IMR-90 (cell line): ENCODE data around the gene ACYP2. TPM values are rescaled to one million over a fixed set of nuclear protein-coding genes. Genes with fewer than 3 reads are reported as not detected.

Experiments used
- ATAC-seq: fragments of 200-7000 bp; cut with Tn5 transposase; 2 replicates; pipeline ENCODE4 v1.9.1; 2020; ENCODE audit warnings: low read depth, mild to moderate bottlenecking, moderate library complexity
- BruUV-seq: library from RNA; stranded (reverse); fragments of 400-500 nt; replicated peaks from 2 replicates; lab custom pipeline; 2021; lab: Mats Ljungman, UMichigan
- CTCF ChIA-PET: fragments of 300-600 bp; formaldehyde crosslinking; extraction: SDS; loops from one replicate; lab custom pipeline; 2021; ENCODE audit warnings: antibody characterized with exemption; lab: Yijun Ruan, JAX
- POLR2A ChIA-PET: fragments of 300-600 bp; sonication (Branson Sonifier 250); formaldehyde crosslinking; loops from one replicate; lab custom pipeline; 2022; ENCODE audit warnings: antibody characterized with exemption; ENCODE audit not compliant: unreplicated experiment; lab: Charles Lee
- DNase-seq: peaks from one replicate; pipeline ENCODE4 v3.0.0; 2013
- H2AFZ ChIP-seq: replicated peaks from 2 replicates; pipeline ENCODE3; 2013; ENCODE audit warnings: low read length, mild to moderate bottlenecking; ENCODE audit not compliant: poor library complexity
- H2AK5ac ChIP-seq: 2 replicates; pipeline ENCODE4 v1.6.1; 2013; ENCODE audit warnings: low read depth, low read length, inconsistent platforms
- H2AK9ac ChIP-seq: replicated peaks from 2 replicates; pipeline ENCODE3; 2013; ENCODE audit warnings: mild to moderate bottlenecking, low read depth, low read length, moderate library complexity; ENCODE audit not compliant: poor library complexity
- H2BK120ac ChIP-seq: 2 replicates; pipeline ENCODE4 v1.6.1; 2013; ENCODE audit warnings: low read depth, low read length, inconsistent platforms
- H2BK15ac ChIP-seq: 3 replicates; pipeline ENCODE4 v1.6.1; 2013; ENCODE audit warnings: low read depth, low read length, inconsistent platforms
- H2BK20ac ChIP-seq: 2 replicates; pipeline ENCODE4 v1.6.1; 2013; ENCODE audit warnings: low read depth, mild to moderate bottlenecking, inconsistent platforms, low read length, moderate library complexity
- H2BK5ac ChIP-seq: 2 replicates; pipeline ENCODE4 v1.6.1; 2013; ENCODE audit warnings: mild to moderate bottlenecking, low read depth, low read length, inconsistent platforms; ENCODE audit not compliant: poor library complexity, severe bottlenecking
- H3K14ac ChIP-seq: replicated peaks from 2 replicates; pipeline ENCODE4 v1.6.1; 2013; ENCODE audit warnings: low read depth, low read length, inconsistent platforms
- H3K18ac ChIP-seq: 2 replicates; pipeline ENCODE4 v1.6.1; 2013; ENCODE audit warnings: low read depth, low read length, control low read depth
- H3K23ac ChIP-seq: 2 replicates; pipeline ENCODE4 v1.6.1; 2013; ENCODE audit warnings: low read depth, low read length, inconsistent platforms
- H3K27ac ChIP-seq: 2 replicates; pipeline ENCODE4 v1.5.1; 2013; ENCODE audit warnings: mild to moderate bottlenecking, control low read depth, low read length; ENCODE audit not compliant: insufficient read depth
- H3K27me3 ChIP-seq: 2 replicates; pipeline ENCODE4 v1.6.1; 2013; ENCODE audit warnings: low read length; ENCODE audit not compliant: control insufficient read depth, insufficient read depth
- H3K36me3 ChIP-seq: 2 replicates; pipeline ENCODE4 v1.6.1; 2013; ENCODE audit warnings: low read length, mixed read lengths; ENCODE audit not compliant: control insufficient read depth, insufficient read depth
- H3K4ac ChIP-seq: 2 replicates; pipeline ENCODE4 v1.6.1; 2013; ENCODE audit warnings: low read depth, low read length, inconsistent platforms
- H3K4me1 ChIP-seq: 2 replicates; pipeline ENCODE4 v1.6.1; 2013; ENCODE audit warnings: low read length, mixed read lengths; ENCODE audit not compliant: control insufficient read depth, insufficient read depth
- H3K4me2 ChIP-seq: 2 replicates; pipeline ENCODE4 v1.6.1; 2013; ENCODE audit warnings: low read depth, mild to moderate bottlenecking, control low read depth, low read length, moderate library complexity
- H3K4me3 ChIP-seq: 2 replicates; pipeline ENCODE4 v1.5.1; 2013; ENCODE audit warnings: low read depth, mild to moderate bottlenecking, control low read depth, low read length, moderate library complexity; ENCODE audit not compliant: insufficient read depth
- H3K56ac ChIP-seq: 2 replicates; pipeline ENCODE4 v1.6.1; 2013; ENCODE audit warnings: low read length, inconsistent platforms; ENCODE audit not compliant: insufficient read depth; ENCODE audit errors: extremely low read depth
- H3K79me1 ChIP-seq, 2 experiments: 2 replicates each; pipeline ENCODE4 v1.6.1; 2013; ENCODE audit warnings: low read length in 2 of 2, inconsistent platforms in 1 of 2, low read depth in 1 of 2
- H3K9ac ChIP-seq: 2 replicates; pipeline ENCODE4 v1.6.1; 2013; ENCODE audit warnings: low read depth, low read length, control low read depth
- H3K9me1 ChIP-seq: 2 replicates; pipeline ENCODE4 v1.6.1; 2013; ENCODE audit warnings: low read length, inconsistent platforms; ENCODE audit not compliant: insufficient read depth
- H3K9me3 ChIP-seq: 2 replicates; pipeline ENCODE4 v1.6.1; 2013; ENCODE audit warnings: low read length; ENCODE audit not compliant: control insufficient read depth, insufficient read depth
- H4K20me1 ChIP-seq: 2 replicates; pipeline ENCODE4 v1.6.1; 2013; ENCODE audit warnings: low read length, inconsistent platforms; ENCODE audit not compliant: insufficient read depth
- H4K5ac ChIP-seq: 2 replicates; pipeline ENCODE4 v1.6.1; 2013; ENCODE audit warnings: mild to moderate bottlenecking, low read depth, low read length, control low read depth
- H4K8ac ChIP-seq, 2 experiments: 2 replicates each; pipeline ENCODE4 v1.6.1; 2013; ENCODE audit warnings: low read depth in 2 of 2, low read length in 2 of 2, control low read depth in 1 of 2, inconsistent platforms in 1 of 2
- H4K91ac ChIP-seq: 2 replicates; pipeline ENCODE4 v1.6.1; 2013; ENCODE audit warnings: low read depth, low read length, inconsistent platforms; ENCODE audit not compliant: insufficient read depth
- BHLHE40 ChIP-seq: fragments of 150-350 bp; IDR thresholded peaks from 2 replicates; pipeline ENCODE4 v1.6.1; 2016; ENCODE audit warnings: mild to moderate bottlenecking, low read depth, low read length
- CEBPB ChIP-seq: IDR thresholded peaks from 2 replicates; pipeline ENCODE4 v1.6.1; 2012; ENCODE audit warnings: low read depth, low read length, improper control_type of control experiment
- CHD1 ChIP-seq: IDR thresholded peaks from 2 replicates; pipeline ENCODE4 v1.6.1; 2012; ENCODE audit warnings: low read depth, low read length, improper control_type of control experiment
- CTCF ChIP-seq: conservative IDR thresholded peaks from 2 replicates; pipeline ENCODE4 v1.5.1; 2012; ENCODE audit warnings: mild to moderate bottlenecking, low read depth, low read length, improper control_type of control experiment
- ELK1 ChIP-seq: fragments of 150-350 bp; IDR thresholded peaks from 2 replicates; pipeline ENCODE4 v1.6.1; 2016; ENCODE audit warnings: low read depth, mild to moderate bottlenecking, low read length, moderate library complexity, borderline replicate concordance
- FOS ChIP-seq: fragments of 150-350 bp; IDR thresholded peaks from 2 replicates; pipeline ENCODE4 v1.6.1; 2016; ENCODE audit warnings: low read depth, low read length
- MAFK ChIP-seq: IDR thresholded peaks from 2 replicates; pipeline ENCODE4 v1.6.1; 2012; ENCODE audit warnings: low read depth, low read length, improper control_type of control experiment
- MAZ ChIP-seq: IDR thresholded peaks from 2 replicates; pipeline ENCODE4 v1.6.1; 2012; ENCODE audit warnings: low read depth, mild to moderate bottlenecking, low read length, improper control_type of control experiment, moderate library complexity, borderline replicate concordance
- MXI1 ChIP-seq: IDR thresholded peaks from 2 replicates; pipeline ENCODE4 v1.6.1; 2012; ENCODE audit warnings: low read depth, mild to moderate bottlenecking, low read length, moderate library complexity, borderline replicate concordance
- NFE2L2 ChIP-seq: fragments of 150-350 bp; IDR thresholded peaks from 2 replicates; pipeline ENCODE4 v1.6.1; 2016; ENCODE audit warnings: low read depth, mild to moderate bottlenecking, low read length
- POLR2A ChIP-seq: IDR thresholded peaks from 2 replicates; pipeline ENCODE4 v1.6.1; 2012; ENCODE audit warnings: mild to moderate bottlenecking, low read depth, low read length
- RAD21 ChIP-seq: IDR thresholded peaks from 2 replicates; pipeline ENCODE4 v1.6.1; 2012; ENCODE audit warnings: low read length, improper control_type of control experiment
- RCOR1 ChIP-seq: IDR thresholded peaks from 2 replicates; pipeline ENCODE4 v1.6.1; 2012; ENCODE audit warnings: mild to moderate bottlenecking, low read length, improper control_type of control experiment; ENCODE audit not compliant: insufficient replicate concordance
- RFX5 ChIP-seq: IDR thresholded peaks from 2 replicates; pipeline ENCODE4 v1.8.0; 2012; ENCODE audit warnings: low read depth, mild to moderate bottlenecking, low read length, moderate library complexity
- SMC3 ChIP-seq: fragments of 150-350 bp; IDR thresholded peaks from 2 replicates; pipeline ENCODE4 v1.6.1; 2016; ENCODE audit warnings: low read depth, mild to moderate bottlenecking, antibody characterized with exemption, low read length, moderate library complexity
- USF2 ChIP-seq: fragments of 150-350 bp; IDR thresholded peaks from 2 replicates; pipeline ENCODE4 v1.6.1; 2017; ENCODE audit warnings: mild to moderate bottlenecking, antibody characterized with exemption, low read length, low read depth
- WGBS, 2 experiments: methylation state at CpG; one replicate each; pipeline versions ENCODE4 v1.1.5 to v1.1.7; 2013; ENCODE audit warnings: missing lambda C conversion rate in 2 of 2; ENCODE audit not compliant: insufficient read length in 1 of 2; ENCODE audit errors: extremely low coverage in 2 of 2; 5-methylcytosine and 5-hydroxymethylcytosine counted together
- dilution Hi-C: fragments of 300-500 bp; cut with HindIII; formaldehyde crosslinking; loops from one replicate; pipeline ENCODE4 v1.14.3; 2018; ENCODE audit warnings: low sequenced_read_pairs; ENCODE audit not compliant: unreplicated experiment
- in situ Hi-C: fragments of 300-500 bp; cut with MboI; formaldehyde crosslinking; loops from 3 replicates; pipeline ENCODE4 v1.14.3; 2019; ENCODE audit warnings: low sequenced_read_pairs, inconsistent platforms, mixed read lengths
- intact Hi-C: fragments of 100-400 bp; cut with micrococcal nuclease; formaldehyde crosslinking; loops from 2 replicates; pipeline ENCODE4 v1.10.0; 2022
- polyA plus RNA-seq, 3 experiments: library from polyadenylated mRNA; depleted of rRNA; stranded (reverse); fragments of >200 nt; gene quantifications; 2 replicates each; pipeline ENCODE4 v1.2.3, GENCODE V29; 2012; ENCODE audit warnings: low replicate concordance in 1 of 3
- total RNA-seq: library from RNA; depleted of rRNA; stranded (reverse); fragments of >200 nt; gene quantifications from 2 replicates; pipeline ENCODE4 v1.2.3, GENCODE V29; 2012

Gene ACYP2
- total and polyA plus RNA-seq, 2 of the 4 experiments (the other 2 are of a cell fraction), result 3.9 to 7.4 TPM

- no peak overlapping the region for H3K4me3 ChIP-seq
- CTCF ChIA-PET, result interaction anchor here (1.0 to 1.3 kb wide), 2 partner anchors 10 kb away, joined by 4 to 7 read pairs; no protein-coding TSS in a partner anchor
- in situ Hi-C loops, result no loop called here
Observed at GRCh38 chr2:54228945-54229344, 113.5 kb downstream of the ACYP2 start.

More at GRCh38 chr2:54228945-54229344, 113.5 kb downstream of the ACYP2 start:
- TF ChIP-seq CHD1 (no peak), CTCF (no peak), RCOR1 (no peak), SMC3 (no peak), RFX5 (no peak), MAFK (no peak), BHLHE40 (no peak), MAZ (no peak), POLR2A (no peak), FOS (no peak), ELK1 (no peak), MXI1 (no peak), RAD21 (no peak), CEBPB (no peak), NFE2L2 (no peak), USF2 (no peak)
- no TSS peak for BruUV-seq
- DNase-seq (no peak), ATAC-seq (no peak)
- no peaks in the 10 kb centered on the region for H3K9me1 ChIP-seq
- H2BK5ac ChIP-seq, result no peak overlapping the region
- H3K56ac ChIP-seq, result no peak overlapping the region
- no CpG with 5 or more reads among the region's 2 CpGs for WGBS, 2 experiments
- H4K20me1 ChIP-seq, result no peaks in the 10 kb centered on the region
- H3K4me1 ChIP-seq, result no peaks in the 10 kb centered on the region
- no peak overlapping the region for H3K9ac ChIP-seq
- H3K23ac ChIP-seq, result no peak overlapping the region
- no peaks in the 10 kb centered on the region for H3K36me3 ChIP-seq
- no peak overlapping the region for H2AK9ac ChIP-seq
- H4K8ac ChIP-seq, result no peak overlapping the region
- H2BK20ac ChIP-seq, result no peak overlapping the region
- intact Hi-C loops (no loop called here), dilution Hi-C loops (no loop called here)
- no peak overlapping the region for H2BK15ac ChIP-seq
- no peak overlapping the region for H2BK120ac ChIP-seq
- H3K18ac ChIP-seq, result no peak overlapping the region
- no peaks in the 10 kb centered on the region for H3K79me1 ChIP-seq
- H3K27ac ChIP-seq, result no peak overlapping the region
- no peak overlapping the region for H4K5ac ChIP-seq
- H3K27me3 ChIP-seq, result no peaks in the 10 kb centered on the region
- no peaks in the 10 kb centered on the region for H3K9me3 ChIP-seq
- H3K4me2 ChIP-seq, result no peak overlapping the region
- no peak overlapping the region for H2AFZ ChIP-seq
- H4K91ac ChIP-seq, result no peak overlapping the region
- POLR2A ChIA-PET, result interaction anchor here (0.7 kb wide), 1 partner anchor 467 kb away, joined by 3 read pairs; no protein-coding TSS in a partner anchor
- no peak overlapping the region for H3K14ac ChIP-seq
- no peak overlapping the region for H2AK5ac ChIP-seq
- no peak overlapping the region for H3K4ac ChIP-seq
